Activated CD4-positive, alpha-beta T cell treated with anti-CD3 and anti-CD28 coated beads for 24 hours (primary cell): ENCODE results near the gene HCRT.
A peak's percentile ranks its signal among the peaks of the same experiment; 100 is the strongest.
"Not testable (repeated sequence)": the region's sequence is repeated elsewhere in the genome, so short reads cannot be mapped to it uniquely, and the experiment has no call there.

Experiments
- DNase-seq, 2 donors: peaks; one replicate each; pipeline ENCODE4 v3.0.0-alpha.2; 2020; ENCODE audit warnings: low read depth in 2 of 2

Gene HCRT

GRCh38 chr17:42184713-42185620 is at the start of gene HCRT:
TSS of gene HCRT (minus strand) at chr17:42185452. CDS start at chr17:42185365, 87 bp downstream.
- no peak for DNase-seq

GRCh38 chr17:42233994-42234393 is 48.7 kb upstream of the HCRT start:
- no peak for DNase-seq

GRCh38 chr17:42233156-42233555 is 47.9 kb upstream of the HCRT start:
- DNase-seq: no peak

GRCh38 chr17:42230225-42230624 is 45.0 kb upstream of the HCRT start:
- DNase-seq: no peak

GRCh38 chr17:42227849-42228700 is 42.8 kb upstream of the HCRT start:
- no peak for DNase-seq

- DNase-seq: no peak
These were observed 40.4 kb upstream of the HCRT start for GRCh38 chr17:42225646-42226045.

- no peak for DNase-seq
These were observed 39.4 kb upstream of the HCRT start for GRCh38 chr17:42224651-42225050.

- DNase-seq: peak; percentile 31 to 53
These were observed 36.9 kb upstream of the HCRT start for GRCh38 chr17:42221886-42222745.

GRCh38 chr17:42219280-42219679 is 34.0 kb upstream of the HCRT start:
- not testable (repeated sequence) for DNase-seq

- DNase-seq: no peak
These were observed 28.9 kb upstream of the HCRT start for GRCh38 chr17:42214156-42214555.

- no peak for DNase-seq
These were observed 27.1 kb upstream of the HCRT start for GRCh38 chr17:42212382-42212781.

- not testable (repeated sequence) for DNase-seq
These were observed 26.7 kb upstream of the HCRT start for GRCh38 chr17:42211921-42212341.

- DNase-seq: no peak
These were observed 24.8 kb upstream of the HCRT start for GRCh38 chr17:42210046-42210445.

- DNase-seq: not testable (repeated sequence)
These were observed 20.9 kb upstream of the HCRT start for GRCh38 chr17:42206153-42206612.

GRCh38 chr17:42203354-42203753 is 18.1 kb upstream of the HCRT start:
- no peak for DNase-seq

- no peak for DNase-seq
These were observed 17.4 kb upstream of the HCRT start for GRCh38 chr17:42202696-42203095.

GRCh38 chr17:42202159-42202558 is 16.9 kb upstream of the HCRT start:
- DNase-seq: no peak

GRCh38 chr17:42201458-42201772 is 16.2 kb upstream of the HCRT start:
- no peak for DNase-seq

- DNase-seq: no peak
These were observed 15.6 kb upstream of the HCRT start for GRCh38 chr17:42200706-42201457.

GRCh38 chr17:42199416-42200011 is 14.3 kb upstream of the HCRT start:
- no peak for DNase-seq

GRCh38 chr17:42198897-42199296 is 13.6 kb upstream of the HCRT start:
- DNase-seq: no peak
